IMR-90 (cell line): ENCODE data around the gene EPM2AIP1.

Source experiments
- CEBPB ChIP-seq: IDR thresholded peaks from 2 replicates; pipeline ENCODE4 v1.6.1; 2012; ENCODE audit warnings: low read depth, low read length, improper control_type of control experiment
- FOS ChIP-seq: fragments of 150-350 bp; IDR thresholded peaks from 2 replicates; pipeline ENCODE4 v1.6.1; 2016; ENCODE audit warnings: low read depth, low read length
- MAZ ChIP-seq: IDR thresholded peaks from 2 replicates; pipeline ENCODE4 v1.6.1; 2012; ENCODE audit warnings: low read depth, mild to moderate bottlenecking, low read length, improper control_type of control experiment, moderate library complexity, borderline replicate concordance
- POLR2A ChIP-seq: IDR thresholded peaks from 2 replicates; pipeline ENCODE4 v1.6.1; 2012; ENCODE audit warnings: mild to moderate bottlenecking, low read depth, low read length
- RAD21 ChIP-seq: IDR thresholded peaks from 2 replicates; pipeline ENCODE4 v1.6.1; 2012; ENCODE audit warnings: low read length, improper control_type of control experiment
- RCOR1 ChIP-seq: IDR thresholded peaks from 2 replicates; pipeline ENCODE4 v1.6.1; 2012; ENCODE audit warnings: mild to moderate bottlenecking, low read length, improper control_type of control experiment; ENCODE audit not compliant: insufficient replicate concordance
- RFX5 ChIP-seq: IDR thresholded peaks from 2 replicates; pipeline ENCODE4 v1.8.0; 2012; ENCODE audit warnings: low read depth, mild to moderate bottlenecking, low read length, moderate library complexity
- TF ChIP-seq, protein P1 (sequence below): conservative IDR thresholded peaks from 2 replicates; pipeline ENCODE4 v1.5.1; 2012; ENCODE audit warnings: mild to moderate bottlenecking, low read depth, low read length, improper control_type of control experiment

DNA sequence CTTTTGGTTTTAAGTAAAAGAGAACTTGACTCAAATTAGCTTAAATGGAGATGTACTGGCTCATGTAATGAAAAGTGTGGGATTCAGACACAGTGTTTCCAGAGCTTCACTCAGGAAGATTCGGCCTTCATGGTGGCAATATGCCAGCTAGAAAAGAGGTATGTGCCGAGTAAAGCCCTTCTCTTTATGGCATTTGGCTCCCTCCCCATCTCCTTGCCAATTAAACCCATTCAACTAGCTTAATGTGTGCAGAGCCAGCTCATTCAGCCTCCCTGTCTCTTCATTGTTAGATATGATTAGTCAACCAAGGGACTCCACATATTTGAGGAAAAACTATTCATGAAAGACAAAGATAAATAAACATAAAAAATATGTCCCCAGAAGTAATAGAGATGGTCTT is 33.1 kb downstream of the EPM2AIP1 start:
- no peak for TF ChIP-seq FOS
- TF ChIP-seq, protein P1, sequence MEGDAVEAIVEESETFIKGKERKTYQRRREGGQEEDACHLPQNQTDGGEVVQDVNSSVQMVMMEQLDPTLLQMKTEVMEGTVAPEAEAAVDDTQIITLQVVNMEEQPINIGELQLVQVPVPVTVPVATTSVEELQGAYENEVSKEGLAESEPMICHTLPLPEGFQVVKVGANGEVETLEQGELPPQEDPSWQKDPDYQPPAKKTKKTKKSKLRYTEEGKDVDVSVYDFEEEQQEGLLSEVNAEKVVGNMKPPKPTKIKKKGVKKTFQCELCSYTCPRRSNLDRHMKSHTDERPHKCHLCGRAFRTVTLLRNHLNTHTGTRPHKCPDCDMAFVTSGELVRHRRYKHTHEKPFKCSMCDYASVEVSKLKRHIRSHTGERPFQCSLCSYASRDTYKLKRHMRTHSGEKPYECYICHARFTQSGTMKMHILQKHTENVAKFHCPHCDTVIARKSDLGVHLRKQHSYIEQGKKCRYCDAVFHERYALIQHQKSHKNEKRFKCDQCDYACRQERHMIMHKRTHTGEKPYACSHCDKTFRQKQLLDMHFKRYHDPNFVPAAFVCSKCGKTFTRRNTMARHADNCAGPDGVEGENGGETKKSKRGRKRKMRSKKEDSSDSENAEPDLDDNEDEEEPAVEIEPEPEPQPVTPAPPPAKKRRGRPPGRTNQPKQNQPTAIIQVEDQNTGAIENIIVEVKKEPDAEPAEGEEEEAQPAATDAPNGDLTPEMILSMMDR = no peak
- TF ChIP-seq CEBPB = no peak
- no peak for TF ChIP-seq MAZ
- no peak for TF ChIP-seq POLR2A
- TF ChIP-seq RAD21 = no peak
- no peak for TF ChIP-seq RCOR1
- no peak for TF ChIP-seq RFX5
